UCSD-AML1 (cell line): ENCODE measurements around the gene ANKS1A.
"Not testable (repeated sequence)": the region's sequence is repeated elsewhere in the genome, so short reads cannot be mapped to it uniquely, and the experiment has no call there.

Experiments used
- DNase-seq: peaks from one replicate; lab custom pipeline; 2025; ENCODE audit not compliant: unreplicated experiment; lab: John Stamatoyannopoulos, UW

Gene ANKS1A

DNA sequence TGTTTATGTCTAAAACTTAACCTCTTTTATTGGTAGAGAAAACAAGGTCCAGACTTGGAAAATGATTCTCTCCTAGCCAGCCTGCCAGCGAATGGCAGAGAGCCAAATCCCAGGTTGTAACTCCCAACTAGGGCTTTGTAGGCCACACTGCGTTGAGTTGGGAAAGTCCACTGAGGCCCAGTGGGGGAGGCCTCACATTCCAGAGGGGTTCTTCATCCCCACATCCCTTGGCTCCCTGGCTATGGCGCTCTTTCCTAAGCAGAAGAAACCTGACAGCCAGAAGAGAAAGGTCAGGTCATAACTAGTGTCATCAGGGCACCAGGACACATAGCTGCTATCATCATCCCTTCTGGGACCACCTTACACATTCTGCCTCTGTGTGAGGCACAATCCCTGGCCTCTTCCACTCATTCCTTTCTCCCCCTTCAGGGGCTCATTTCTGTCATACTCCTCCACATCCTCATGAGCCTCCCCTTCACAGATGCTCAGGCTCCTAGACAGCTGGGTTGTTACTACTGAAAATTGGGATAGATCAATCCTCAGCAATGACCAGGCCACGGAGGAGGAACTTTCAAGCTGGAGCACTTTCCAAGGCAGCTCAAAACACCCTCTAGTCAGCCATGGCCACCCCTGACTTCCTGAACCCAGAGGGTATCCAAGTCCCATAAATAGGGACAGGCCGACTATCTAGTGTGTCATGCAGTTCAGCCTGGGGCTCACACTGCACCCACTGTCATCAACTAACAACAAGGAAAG lies 203.5 kb downstream of the ANKS1A start:
- DNase-seq = no peak

DNA sequence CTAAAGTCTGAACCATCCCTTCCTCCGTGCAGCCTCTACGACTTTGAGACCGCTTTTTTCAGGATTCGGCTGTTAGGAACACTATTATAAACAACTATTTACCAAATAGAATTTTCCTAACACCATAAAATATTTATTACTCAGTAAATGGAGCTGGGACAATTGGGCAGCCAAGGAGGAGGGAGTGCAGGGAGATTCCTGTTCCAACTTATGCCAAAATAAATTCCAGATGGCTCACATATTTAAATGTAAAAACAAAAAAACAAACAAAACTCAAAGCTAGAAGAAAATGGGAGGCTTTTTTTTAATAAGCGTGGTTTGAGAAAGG lies 204.0 kb downstream of the ANKS1A start:
- DNase-seq = no peak

DNA sequence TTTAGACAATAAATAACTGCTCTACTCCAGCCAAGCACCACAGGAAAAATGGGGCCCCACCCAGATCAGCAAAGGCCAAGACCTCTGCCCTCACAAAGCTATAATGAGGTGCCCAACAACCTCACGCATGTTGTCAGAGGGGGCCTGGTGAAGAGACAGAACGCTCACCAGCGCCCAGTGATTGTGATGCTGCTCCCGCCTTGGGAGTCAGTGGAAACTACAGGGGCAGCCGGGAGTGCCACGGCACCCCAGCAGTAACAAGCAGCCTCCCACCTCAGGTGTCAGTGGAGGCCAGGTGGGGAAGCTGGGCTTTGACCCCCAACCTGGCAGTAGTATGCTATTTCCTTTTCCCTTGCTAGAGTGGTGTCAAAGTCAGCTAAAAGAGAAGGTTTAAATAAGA lies 204.7 kb downstream of the ANKS1A start:
- DNase-seq = no peak

DNA sequence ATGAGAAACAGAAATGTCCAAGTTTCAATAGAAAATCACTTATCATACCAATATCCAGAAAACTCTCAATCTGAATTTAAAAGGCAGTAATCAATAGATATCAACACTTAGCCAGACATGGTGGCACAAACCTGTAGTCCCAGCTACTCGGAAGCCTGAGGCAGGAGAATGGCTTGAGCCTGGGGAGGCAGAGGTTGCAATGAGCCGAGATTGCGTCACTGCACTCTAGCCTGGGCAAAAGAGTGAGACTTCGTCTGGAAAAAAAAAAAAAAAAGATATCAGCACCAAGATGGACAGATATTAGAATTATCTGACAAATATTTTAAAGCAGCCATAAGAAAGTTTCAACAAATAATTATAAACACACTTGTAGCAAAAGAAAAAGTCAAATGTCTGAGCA lies 205.1 kb downstream of the ANKS1A start:
- no peak for DNase-seq

DNA sequence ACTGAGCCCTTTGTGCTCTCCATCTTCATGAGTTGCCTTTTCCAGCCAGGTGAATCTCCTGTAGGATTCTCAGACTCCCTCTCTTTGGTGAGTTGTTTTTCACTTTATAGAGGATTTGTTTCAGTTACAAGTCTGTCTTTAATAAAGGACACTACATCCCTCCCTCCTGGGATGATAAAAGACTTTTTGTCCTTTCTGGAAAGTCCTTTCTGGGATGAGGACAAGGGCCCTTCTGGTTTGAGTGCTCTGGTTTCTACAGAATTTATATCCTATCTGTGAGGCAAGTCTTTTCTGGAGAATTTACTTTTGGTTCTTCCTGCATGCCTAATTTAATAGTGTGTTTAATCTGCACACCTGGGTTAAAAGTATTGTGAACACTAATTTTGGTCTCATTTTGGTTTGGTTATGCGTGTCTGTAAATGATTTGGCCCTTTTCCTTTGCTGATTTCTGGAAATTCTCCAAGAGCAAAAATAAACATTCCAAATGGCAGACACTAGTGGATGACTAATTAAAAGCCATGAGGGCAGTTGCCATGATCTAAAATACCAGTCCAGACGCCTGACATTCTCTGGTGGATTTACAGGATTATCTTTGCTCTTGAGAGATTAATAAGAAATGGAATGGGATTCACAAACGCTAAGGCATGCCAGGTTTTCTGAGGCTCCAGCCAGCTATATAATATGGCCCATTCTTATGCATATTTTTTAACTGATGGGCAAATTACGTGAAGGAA lies 207.2 kb downstream of the ANKS1A start:
- DNase-seq = no peak

DNA sequence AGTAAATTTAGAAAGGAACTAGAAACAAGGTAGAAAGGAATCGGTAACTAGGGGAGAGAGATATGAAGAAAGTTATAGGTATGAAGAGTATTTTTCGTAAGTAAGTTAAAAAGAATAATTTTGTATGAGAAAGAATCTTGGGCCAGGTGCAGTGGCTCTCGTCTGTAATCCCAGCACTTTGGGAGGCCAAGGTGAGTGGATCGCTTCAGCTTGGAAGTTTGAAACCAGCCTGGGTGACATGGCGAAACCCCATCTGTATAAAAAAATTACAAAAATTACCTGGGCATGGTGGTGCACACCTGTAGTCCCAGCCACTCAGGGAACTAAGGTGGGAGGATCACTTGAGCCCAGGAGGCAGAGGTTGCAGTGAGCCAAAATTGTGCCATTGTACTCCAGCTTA lies 210.1 kb downstream of the ANKS1A start:
- no peak for DNase-seq

DNA sequence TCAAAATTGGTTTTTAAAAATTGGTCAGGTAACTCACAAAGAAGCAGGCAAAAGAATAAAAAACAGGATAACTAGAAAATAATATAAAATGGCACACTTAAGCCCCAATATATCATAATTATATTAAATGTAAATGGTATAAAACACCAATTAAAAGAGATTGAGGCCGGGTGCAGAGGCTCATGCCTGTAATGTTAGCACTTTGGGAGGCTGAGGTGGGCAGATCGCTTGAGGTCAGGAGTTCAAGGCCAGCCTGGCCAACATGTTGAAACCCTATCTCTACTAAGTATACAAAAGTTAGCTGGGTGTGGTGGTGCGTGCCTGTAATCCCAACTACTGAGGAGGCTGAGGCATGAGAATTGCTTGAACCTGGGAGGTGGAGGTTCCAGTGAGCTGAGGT lies 216.0 kb downstream of the ANKS1A start:
- no peak for DNase-seq

DNA sequence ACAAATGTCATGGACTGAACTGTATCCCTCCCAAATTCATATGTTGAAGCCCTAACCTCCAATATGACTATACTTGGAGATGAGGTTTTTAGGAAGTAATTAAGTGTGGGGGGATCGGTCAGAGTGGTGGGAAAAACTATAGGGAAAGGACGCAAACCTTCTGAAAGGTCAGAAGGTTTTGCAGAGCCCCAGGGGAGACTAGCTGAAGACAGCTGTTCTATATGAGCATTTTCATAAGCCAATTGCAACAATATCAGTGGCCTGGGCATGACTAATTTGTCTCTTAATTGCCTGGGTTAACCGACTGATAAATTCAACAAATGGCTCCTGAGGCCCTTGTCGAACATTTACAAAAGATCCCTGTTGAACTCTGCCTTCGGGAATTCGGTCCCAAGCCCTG lies 217.0 kb downstream of the ANKS1A start:
- not testable (repeated sequence) for DNase-seq

DNA sequence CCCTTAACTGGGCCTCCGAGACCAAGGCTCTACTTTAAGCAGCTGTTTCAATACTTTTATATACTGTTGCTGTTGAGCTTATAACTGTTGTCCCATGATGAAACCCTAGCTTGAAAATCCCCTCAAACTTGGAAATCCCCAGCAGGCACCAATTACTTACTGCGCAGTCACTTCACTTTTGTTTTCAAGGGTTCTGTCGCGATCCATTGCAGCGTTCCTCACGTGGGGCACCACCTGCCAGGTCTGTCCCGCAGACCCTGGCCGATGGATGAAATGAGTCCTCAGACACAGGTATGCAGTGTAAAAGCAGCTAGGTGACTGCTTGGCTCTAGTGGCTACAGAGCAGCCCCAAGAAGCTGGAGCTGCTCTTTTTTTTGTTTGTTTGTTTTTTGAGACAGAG lies 218.2 kb downstream of the ANKS1A start:
- not testable (repeated sequence) for DNase-seq

DNA sequence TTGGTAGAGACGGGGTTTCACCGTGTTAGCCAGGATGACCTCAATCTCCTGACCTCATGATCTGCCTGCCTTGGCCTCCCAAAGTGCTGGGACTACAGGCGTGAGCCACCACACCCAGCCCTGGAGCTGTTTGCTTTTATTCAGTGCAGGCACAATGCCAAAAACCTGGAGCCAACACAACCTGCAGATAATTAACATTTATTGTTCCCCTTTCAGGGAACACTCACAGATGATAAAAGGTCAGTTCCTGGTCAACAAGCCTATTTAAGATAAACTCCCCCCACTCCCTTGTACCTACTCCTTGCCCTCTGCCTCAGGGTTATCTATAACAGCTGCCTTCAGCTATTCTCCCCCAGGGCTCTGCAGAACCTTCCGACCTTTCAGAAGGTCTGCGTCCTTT lies 218.7 kb downstream of the ANKS1A start:
- DNase-seq = not testable (repeated sequence)

DNA sequence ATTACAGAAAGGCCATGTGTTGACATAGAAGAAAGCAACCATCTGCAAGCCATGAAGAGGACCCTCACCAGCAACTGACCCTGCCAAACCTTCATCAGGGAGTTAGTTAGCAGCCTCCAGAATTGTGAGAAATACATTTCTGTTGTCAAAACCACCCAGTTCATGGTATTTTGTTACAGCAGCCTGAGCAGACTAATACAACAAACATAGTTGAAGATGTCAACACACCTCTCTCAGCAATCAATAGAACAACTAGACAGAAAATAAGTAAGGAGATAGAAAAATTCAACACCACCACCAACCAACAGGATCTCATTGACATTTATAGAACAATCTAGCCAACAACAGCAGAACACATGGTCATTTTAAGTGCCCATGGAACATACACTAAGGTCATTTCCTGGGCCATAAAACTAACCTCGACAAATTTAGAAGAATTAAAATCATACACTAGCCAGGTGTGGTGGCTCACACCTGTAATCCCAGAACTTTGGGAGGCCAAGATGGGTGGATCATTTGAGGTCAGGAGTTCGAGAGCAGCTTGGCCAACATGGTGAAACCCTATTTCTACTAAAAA lies 219.3 kb downstream of the ANKS1A start:
- no peak for DNase-seq

DNA sequence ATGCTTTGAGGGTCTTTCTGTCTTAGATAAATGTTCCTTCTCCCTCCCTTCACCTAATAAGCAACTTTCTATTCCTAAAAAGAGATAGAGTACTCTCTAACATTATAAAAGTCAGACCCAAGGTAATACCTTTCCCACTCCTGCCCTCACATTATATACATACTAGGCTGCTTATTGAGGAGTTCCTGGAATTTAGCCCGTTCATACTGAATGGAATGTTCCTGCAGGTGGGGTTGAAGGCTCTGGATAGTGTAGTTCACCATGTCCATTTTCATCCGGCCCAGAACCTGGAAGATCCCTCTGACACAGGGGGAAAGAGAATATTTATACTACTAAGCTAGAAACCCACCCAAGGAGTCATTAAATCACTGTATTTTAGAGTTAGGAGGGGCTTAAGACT lies 231.7 kb downstream of the ANKS1A start:
- no peak for DNase-seq

DNA sequence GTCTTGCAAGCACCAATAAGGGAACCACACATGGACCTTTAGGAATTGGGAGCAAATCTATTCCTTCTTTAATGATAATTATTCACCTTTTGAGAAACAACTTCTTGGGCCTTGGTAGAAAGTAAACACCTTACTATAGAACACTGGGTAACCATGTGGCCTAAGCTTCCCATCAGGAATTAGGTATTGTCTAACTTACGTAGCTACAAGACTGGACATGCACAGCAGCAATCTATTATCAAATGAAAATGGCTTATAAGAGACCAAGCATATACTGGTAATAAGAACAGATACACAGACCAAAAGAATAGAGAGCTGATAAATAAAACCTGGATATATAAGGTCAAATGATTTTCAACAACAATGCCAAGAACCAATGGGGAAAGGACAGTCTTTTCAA lies 235.3 kb downstream of the ANKS1A start:
- DNase-seq = no peak

DNA sequence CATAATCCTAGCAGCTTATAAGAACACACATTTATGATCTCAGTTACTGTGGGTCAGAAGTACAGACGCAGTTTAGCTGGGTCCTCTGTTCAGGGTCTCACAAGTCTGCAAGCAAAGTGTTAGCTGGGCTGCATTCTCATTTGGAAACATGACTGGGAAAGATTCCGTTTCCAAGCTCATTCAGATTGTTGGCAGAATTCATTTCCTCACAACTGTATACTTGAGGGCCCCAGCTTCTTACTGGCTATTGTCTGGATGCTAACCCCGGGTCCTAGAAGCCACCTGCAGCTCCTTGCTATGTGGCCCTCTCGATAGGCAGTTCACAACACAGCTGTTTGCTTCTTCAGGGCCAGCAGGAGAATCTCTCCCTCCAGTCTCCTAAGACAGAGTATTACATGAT lies 239.0 kb downstream of the ANKS1A start:
- no peak for DNase-seq

DNA sequence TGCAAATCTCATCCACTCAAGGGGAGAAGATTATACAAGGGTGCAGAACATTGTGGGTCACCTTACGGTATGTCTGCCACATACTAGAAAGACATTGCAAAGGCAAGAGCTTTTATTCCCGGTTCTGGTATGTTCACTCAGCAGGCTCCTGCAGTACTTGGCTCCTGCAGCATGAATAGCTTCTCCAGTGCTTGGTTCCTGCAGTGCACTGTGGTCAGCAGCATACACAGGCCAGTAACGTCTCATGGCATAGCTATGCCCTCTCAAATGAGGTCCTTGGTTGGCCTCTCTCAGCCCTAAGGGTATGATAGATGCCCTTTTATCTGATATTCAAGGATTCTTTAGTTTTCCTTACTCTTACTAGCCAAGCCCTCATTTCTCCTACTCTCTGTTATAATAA lies 239.4 kb downstream of the ANKS1A start:
- DNase-seq = no peak

DNA sequence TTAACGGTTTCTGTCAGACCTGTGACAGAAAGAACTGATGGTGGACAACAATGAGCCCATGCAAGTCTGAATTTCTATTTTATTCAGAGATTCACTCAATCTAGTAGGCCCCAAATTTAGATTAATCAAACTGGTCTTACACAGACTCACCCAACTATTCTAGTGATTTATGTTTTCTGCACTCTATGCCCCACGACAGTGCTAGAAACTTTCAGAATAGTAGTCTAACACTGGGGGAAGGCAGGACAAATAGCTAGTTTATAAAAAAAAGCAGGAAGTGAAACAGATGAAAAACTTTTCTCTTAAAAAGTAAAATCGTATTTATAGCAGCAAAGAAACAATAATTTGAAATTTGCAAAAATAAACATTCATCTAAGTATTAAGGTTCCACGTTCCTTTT lies 247.1 kb downstream of the ANKS1A start:
- DNase-seq = no peak

DNA sequence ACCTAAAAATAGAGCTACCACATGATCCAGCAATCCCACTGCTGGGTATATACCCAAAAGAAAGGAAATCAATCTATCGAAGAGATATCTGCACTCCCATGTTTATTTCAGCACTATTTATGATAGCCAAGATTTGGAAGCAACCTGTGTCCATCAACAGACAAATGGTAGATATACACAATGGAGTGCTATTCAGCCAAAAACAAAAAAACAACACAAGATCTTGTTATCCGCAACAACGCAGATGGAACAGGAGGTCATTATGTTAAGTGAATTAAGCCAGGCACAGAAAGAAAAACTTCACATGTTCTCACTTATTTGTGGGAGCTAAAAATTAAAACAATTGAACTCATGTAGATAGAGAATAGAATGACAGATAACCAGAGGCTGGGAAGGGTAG lies 249.1 kb downstream of the ANKS1A start:
- DNase-seq = not testable (repeated sequence)

DNA sequence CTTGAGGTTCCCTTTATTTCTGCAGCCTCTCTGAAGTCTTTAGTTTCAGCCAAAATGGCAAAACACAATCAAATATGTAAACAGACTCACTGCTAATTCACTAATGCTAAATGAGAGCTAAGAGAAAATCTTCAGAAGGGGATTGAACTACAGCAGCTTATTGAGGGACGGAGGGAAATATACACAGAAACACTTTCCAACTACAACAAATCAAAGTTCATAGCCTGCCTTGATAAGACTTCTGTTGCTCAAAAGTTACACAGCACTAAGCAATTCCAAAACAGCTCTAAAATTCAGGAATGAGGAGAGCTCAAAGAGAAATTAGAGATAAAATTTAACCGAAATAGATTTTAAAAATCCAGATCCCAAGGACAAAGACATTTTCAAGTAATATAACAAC lies 250.4 kb downstream of the ANKS1A start:
- DNase-seq = no peak

DNA sequence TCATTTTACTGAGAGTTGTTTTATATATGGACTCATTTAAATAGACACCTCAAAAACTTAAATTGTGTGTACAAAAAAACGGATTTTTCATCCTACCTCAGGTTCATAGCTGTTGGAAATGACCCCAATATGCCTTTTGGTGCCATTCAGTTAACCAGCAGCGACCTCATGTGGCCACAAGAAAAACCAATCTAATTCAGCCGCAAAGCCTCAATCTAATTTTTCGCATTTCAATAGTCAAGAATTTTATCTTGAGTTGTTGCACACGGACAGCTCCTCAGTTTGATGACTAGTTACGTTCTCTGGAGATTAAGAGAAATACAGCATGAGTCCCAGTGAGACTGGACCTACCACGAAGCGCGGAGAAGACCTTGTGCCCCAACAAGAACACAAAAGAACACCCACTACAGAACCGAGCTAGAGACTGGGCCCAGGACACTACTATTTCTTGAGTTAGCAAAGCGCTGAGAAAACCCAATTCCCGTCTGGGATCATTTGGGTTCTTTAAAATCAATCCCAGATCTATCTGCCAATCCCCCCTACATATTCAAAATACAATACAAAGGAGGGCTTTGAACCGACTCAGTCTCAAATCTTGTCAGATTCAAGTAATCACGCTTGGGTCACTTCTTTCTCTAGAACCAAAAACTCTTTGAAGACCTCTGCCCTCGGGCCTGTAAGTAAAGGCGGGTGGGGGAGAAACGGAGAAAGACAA lies 251.0 kb downstream of the ANKS1A start:
- peak; percentile 27 for DNase-seq

DNA sequence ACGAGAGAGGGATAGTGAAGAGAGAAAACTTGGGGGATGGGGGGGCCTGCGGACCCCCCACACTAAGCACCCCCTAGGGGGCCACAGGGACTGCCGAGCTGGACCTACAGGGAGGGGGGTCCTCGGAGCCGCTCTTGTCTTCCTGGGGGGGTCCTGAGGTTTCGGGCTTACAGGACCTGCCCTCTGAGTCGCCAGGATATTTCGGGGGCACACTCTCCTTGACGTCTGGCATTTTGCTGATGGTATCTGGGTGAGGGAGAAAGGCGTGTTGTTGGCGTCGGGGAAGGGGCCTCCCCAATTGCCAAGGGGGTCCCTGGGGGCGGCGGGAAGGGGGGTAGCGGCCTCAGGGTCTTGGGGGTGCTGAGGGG lies 251.6 kb downstream of the ANKS1A start:
- DNase-seq = no peak
